SJCRH30 (cell line): Measurements from ENCODE around the gene CEBPG. TPM values are rescaled to one million over a fixed set of nuclear protein-coding genes. Genes with fewer than 3 reads are reported as not detected.

Source experiments
- DNase-seq, 2 experiments: peaks; one replicate each; pipeline ENCODE4 v3.0.0-alpha.2; 2015 to 2020
- H3K27ac ChIP-seq: fragments of 250-450 bp; sonication (Bioruptor Pico); 2 replicates; pipeline ENCODE4 v1.5.1; 2020; ENCODE audit warnings: mild to moderate bottlenecking, moderate library complexity
- H3K27me3 ChIP-seq: fragments of 250-450 bp; sonication (Bioruptor Pico); 2 replicates; pipeline ENCODE4 v1.5.1; 2020; ENCODE audit warnings: mild to moderate bottlenecking, moderate library complexity
- H3K36me3 ChIP-seq: fragments of 250-450 bp; sonication (Bioruptor Pico); 2 replicates; pipeline ENCODE4 v1.5.1; 2020; ENCODE audit warnings: mild to moderate bottlenecking, moderate library complexity
- H3K4me1 ChIP-seq: fragments of 250-450 bp; sonication (Bioruptor Pico); 2 replicates; pipeline ENCODE4 v1.5.1; 2020; ENCODE audit warnings: mild to moderate bottlenecking, moderate library complexity
- H3K4me3 ChIP-seq: fragments of 250-450 bp; sonication (Bioruptor Pico); 2 replicates; pipeline ENCODE4 v1.5.1; 2020; ENCODE audit warnings: mild to moderate bottlenecking, moderate library complexity
- H3K9me3 ChIP-seq: fragments of 250-450 bp; sonication (Bioruptor Pico); replicated peaks from 2 replicates; pipeline ENCODE4 v1.5.1; 2020; ENCODE audit warnings: mild to moderate bottlenecking, moderate library complexity
- total RNA-seq: library from RNA; depleted of rRNA; stranded (reverse); fragments of >200 nt; shearing (Covaris generic); gene quantifications from 2 replicates; pipeline ENCODE4 v1.2.3, GENCODE V29; 2014

Gene CEBPG
- total RNA-seq, 1 experiment from 2014 or later: 36.6 TPM

GRCh38 chr19:33392341-33393285 lies 19.1 kb downstream of the CEBPG start:
- Histone ChIP-seq H3K27ac (no peak overlapping the region), H3K36me3 (no peaks in the 10 kb centered on the region), H3K27me3 (no peaks in the 10 kb centered on the region), H3K9me3 (no peaks in the 10 kb centered on the region), H3K4me1 (peaks cover 47% of the 10 kb centered on the region), H3K4me3 (no peak overlapping the region)
- DNase-seq: peak in 1 of 2 experiments; percentile 37

- Histone ChIP-seq H3K36me3 (no peaks in the 10 kb centered on the region), H3K4me3 (no peak overlapping the region), H3K4me1 (peaks cover 49% of the 10 kb centered on the region), H3K27ac (no peak overlapping the region), H3K27me3 (no peaks in the 10 kb centered on the region), H3K9me3 (no peaks in the 10 kb centered on the region)
- DNase-seq: peak; percentile 40 to 55
Measured at GRCh38 chr19:33393286-33394005, 19.9 kb downstream of the CEBPG start.

- DNase-seq: peak in 1 of 2 experiments; percentile 4
- Histone ChIP-seq H3K27ac (no peak overlapping the region), H3K4me1 (peaks cover 49% of the 10 kb centered on the region), H3K27me3 (no peaks in the 10 kb centered on the region), H3K36me3 (no peaks in the 10 kb centered on the region), H3K4me3 (no peak overlapping the region), H3K9me3 (no peaks in the 10 kb centered on the region)
Measured at GRCh38 chr19:33394006-33394722, 20.7 kb downstream of the CEBPG start.

DNA sequence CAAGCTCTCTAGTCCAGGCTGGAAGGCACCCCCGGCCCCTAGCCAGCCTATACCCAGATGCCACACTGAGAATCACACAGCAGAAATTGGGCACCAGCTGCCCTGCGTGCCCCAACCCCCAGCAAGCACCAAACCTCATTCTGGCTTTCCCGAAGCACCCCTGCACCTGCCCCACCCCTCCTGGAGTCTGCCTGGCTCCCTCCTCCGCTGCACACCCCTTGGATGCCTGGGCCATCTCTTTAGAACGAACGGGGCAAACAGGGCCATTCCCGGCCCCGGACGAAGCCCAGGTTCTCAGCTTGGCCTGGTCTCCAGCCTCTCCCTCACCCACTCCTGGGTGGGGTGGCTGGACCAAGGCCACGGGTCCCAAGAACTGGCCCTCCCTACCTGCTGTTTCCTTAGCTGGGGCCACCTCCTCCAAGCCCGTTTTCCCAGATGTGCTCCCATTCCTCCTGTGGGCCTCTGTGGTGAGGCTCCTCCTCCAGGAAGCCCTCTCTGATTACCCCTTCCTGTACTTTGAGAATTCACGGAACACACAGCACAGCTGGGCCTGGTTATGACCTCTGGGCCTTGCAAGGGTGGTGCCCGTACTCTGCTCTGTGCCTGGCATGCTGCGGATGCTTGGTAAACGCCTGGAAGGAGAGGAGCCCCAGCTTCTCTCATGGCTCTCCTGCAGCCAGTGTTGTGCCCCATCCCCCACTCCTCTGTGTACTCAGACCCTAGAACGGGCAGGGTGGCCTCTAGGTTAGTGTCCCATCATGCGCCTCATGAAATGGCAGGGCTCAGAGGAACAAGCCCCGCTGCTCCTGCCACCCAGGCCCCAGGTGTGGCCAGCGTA lies 21.4 kb downstream of the CEBPG start:
- Histone ChIP-seq H3K27ac (no peak overlapping the region), H3K27me3 (no peaks in the 10 kb centered on the region), H3K4me3 (no peak overlapping the region), H3K4me1 (peaks cover 48% of the 10 kb centered on the region), H3K9me3 (no peaks in the 10 kb centered on the region), H3K36me3 (no peaks in the 10 kb centered on the region)
- no peak for DNase-seq

DNA sequence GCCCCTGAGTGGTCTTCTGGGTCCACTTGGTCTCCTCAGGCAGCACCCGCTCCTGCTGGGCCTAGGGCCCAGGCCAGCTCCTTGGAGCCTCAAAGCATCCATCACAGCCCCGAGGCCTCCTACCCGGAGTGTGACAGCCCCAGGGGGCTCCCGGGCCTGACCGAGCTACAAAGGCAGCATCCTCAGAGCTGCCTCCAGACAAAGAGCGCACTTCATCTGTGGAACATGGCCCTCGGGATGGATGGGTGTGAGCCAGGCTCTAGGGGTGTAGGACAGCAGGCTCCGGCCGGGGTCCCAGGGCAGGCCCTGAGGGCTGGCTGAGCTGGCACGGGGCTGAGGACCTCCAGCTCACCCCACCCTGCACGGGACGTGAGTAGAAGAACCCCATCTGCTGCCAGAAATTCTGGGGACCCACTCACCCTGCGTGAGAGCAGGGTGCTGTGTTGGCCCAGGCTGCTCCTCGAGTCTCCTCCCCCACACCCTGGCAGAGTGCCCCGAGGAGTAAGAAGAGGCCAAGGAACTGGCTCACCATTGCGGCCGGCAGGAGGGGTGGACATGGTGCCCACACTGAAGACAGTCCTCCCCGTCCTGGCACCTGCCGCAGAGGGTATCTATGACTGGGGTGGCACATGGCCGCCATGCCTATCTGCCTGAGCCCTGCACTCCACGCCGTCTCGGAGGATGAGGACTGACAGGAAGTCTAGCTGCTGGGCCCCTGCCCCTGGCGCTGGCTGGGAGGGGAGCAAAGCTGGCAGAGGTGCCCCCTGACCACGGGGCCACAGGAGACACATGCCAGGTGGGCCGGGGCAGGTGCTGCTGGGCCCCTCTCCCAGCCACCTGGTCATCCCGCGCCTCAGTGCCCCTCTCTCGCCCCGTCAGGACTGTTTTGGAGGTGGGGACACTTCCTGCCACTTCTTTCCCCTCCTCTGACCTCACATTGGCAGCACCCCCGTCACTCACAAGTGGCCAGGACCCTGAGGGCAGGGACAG lies 22.3 kb downstream of the CEBPG start:
- DNase-seq: no peak
- no peak overlapping the region; the same call in 1 of the 2 replicates for H3K27ac ChIP-seq
- no peaks in the 10 kb centered on the region for H3K27me3 ChIP-seq
- peak overlapping the region; percentile 17; the same call in 1 of the 2 replicates for H3K4me3 ChIP-seq
- H3K9me3 ChIP-seq: no peaks in the 10 kb centered on the region
- no peaks in the 10 kb centered on the region for H3K36me3 ChIP-seq
- H3K4me1 ChIP-seq: peaks cover 39% of the 10 kb centered on the region

DNA sequence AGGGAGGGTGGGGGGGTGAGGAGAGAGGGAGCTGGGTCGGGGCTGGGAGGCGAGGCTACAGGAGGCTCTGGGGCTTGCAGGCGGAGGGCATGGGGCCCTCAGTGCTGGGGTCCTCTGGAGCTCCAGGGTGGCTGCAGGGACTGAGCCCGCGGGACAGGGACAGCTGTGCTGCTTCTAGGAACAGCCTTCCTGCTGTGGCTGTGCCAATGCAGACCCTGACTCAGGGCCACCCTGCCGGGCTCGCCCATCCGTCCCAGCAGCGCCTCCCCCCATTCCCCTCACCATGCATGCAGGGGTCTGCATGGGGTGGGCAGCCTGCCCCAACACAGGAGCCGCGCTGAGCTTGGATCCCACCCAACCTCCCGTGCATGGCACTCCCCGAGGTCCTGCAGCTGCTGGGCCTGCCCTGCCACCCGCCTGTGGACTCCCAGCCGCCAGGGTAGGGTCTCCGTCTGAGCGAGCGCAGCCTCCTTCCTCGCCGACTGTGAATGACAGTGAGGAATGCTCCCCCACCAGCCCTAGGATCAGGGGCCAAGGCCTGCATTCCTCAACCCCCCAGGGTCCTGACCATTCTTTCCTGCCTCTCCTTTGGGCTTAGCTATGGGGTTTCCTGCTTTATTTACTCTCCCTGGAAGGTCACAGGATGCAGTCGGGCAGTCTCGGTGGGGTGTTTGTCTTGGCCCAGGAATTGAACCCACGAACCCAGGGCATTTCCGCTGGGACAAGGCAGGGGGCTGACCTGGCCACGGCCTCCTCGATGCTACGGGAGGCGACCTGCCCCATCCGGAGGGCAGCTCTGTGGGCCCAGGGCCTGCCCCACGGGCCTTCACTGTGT lies 23.4 kb downstream of the CEBPG start:
- H3K4me3 ChIP-seq: peak overlapping the region; percentile 17
- no peaks in the 10 kb centered on the region for H3K9me3 ChIP-seq
- H3K36me3 ChIP-seq: no peaks in the 10 kb centered on the region
- DNase-seq: peak; percentile 63 to 80
- H3K4me1 ChIP-seq: peaks cover 34% of the 10 kb centered on the region
- peak overlapping the region; percentile 21; the same call in 1 of the 2 replicates for H3K27ac ChIP-seq
- no peaks in the 10 kb centered on the region for H3K27me3 ChIP-seq

- H3K27ac ChIP-seq: peak overlapping the region; percentile 21; the same call in 1 of the 2 replicates
- H3K36me3 ChIP-seq: no peaks in the 10 kb centered on the region
- H3K4me3 ChIP-seq: no peak overlapping the region
- DNase-seq: peak in 1 of 2 experiments; percentile 45
- no peaks in the 10 kb centered on the region for H3K9me3 ChIP-seq
- no peaks in the 10 kb centered on the region for H3K27me3 ChIP-seq
- peaks cover 27% of the 10 kb centered on the region for H3K4me1 ChIP-seq
Measured at GRCh38 chr19:33397536-33398360, 24.2 kb downstream of the CEBPG start.

DNA sequence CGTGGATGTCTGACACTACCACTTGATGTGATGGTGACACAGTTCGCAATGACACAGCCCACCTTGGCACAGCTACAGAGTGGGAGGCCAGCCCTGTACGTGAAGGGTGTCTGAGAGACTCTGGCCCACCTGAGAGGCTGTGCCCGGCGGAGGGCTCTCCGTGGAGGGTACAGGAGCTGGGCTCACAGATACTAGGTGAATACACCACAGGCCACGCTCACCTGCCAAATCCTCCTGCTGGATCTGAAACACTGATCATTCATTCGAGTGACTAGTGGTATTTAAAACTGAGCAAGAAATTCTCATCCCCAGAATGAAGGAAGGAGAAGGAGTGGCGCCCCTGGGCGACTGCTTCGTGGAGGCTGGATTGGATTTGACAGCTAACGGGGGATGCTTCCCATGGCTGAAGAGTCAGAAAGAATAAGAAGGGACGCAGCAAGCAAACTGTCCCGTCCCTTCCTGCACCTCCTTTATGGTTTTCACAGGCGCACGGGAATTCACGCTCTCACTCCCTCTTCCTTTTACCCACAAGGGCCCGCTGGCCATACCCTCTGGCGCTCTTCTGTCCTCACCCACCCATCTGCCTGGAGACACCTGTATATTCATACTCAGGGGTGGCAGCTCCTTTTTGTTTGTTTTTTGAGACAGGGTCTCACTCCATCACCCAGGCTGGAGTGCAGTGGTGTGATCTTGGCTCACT lies 25.0 kb downstream of the CEBPG start:
- Histone ChIP-seq H3K27ac (no peak overlapping the region), H3K4me3 (no peak overlapping the region), H3K4me1 (peaks cover 29% of the 10 kb centered on the region), H3K36me3 (no peaks in the 10 kb centered on the region), H3K9me3 (no peaks in the 10 kb centered on the region), H3K27me3 (no peaks in the 10 kb centered on the region)
- DNase-seq: no peak

DNA sequence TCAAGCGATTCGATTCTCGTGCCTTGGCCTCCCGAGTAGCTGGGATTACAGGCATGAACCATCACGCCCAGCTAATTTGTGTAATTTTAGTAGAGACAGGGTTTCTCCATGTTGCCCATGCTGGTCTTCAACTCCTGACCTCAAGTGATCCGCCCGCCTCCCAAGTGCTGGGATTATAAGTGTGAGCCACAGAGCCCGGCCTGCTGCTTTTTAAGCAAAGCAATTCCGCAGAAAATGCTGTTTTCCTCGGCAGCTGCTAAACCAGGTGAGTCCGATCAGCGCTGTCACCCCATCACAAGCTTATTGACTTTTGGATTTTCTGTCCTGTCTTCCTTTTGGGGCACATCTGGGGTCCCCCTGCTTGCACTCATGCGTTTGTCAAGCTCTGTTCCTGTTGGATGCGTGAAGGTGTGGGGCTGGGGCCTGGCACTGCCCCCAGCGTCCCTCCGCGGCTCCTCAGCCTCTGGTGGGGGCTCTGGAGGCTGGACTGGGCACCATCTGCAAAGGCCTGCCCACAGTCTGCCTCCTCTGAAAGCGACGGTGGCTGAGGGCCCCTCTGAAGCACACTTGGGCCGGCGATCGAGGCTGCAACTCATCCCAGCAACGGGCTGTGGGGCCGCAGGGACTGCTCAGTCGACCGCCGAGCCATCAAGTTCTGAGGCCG lies 25.7 kb downstream of the CEBPG start:
- Histone ChIP-seq H3K27ac (no peak overlapping the region), H3K9me3 (no peaks in the 10 kb centered on the region), H3K27me3 (no peaks in the 10 kb centered on the region), H3K4me1 (peaks cover 27% of the 10 kb centered on the region), H3K4me3 (no peak overlapping the region), H3K36me3 (no peaks in the 10 kb centered on the region)
- DNase-seq: no peak

- no peak for DNase-seq
- Histone ChIP-seq H3K4me1 (peaks cover 27% of the 10 kb centered on the region), H3K36me3 (no peaks in the 10 kb centered on the region), H3K9me3 (no peaks in the 10 kb centered on the region), H3K27me3 (no peaks in the 10 kb centered on the region), H3K4me3 (no peak overlapping the region), H3K27ac (no peak overlapping the region)
Measured at GRCh38 chr19:33399745-33400681, 26.5 kb downstream of the CEBPG start.
